ENCODE measurements around the gene POLR1H. TPM values are rescaled to one million over a fixed set of nuclear protein-coding genes. Genes with fewer than 3 reads are reported as not detected.

Gene POLR1H
- polyA plus RNA-seq, 3 donors: 36.2 to 62.4 (median 45.0) TPM

DNA sequence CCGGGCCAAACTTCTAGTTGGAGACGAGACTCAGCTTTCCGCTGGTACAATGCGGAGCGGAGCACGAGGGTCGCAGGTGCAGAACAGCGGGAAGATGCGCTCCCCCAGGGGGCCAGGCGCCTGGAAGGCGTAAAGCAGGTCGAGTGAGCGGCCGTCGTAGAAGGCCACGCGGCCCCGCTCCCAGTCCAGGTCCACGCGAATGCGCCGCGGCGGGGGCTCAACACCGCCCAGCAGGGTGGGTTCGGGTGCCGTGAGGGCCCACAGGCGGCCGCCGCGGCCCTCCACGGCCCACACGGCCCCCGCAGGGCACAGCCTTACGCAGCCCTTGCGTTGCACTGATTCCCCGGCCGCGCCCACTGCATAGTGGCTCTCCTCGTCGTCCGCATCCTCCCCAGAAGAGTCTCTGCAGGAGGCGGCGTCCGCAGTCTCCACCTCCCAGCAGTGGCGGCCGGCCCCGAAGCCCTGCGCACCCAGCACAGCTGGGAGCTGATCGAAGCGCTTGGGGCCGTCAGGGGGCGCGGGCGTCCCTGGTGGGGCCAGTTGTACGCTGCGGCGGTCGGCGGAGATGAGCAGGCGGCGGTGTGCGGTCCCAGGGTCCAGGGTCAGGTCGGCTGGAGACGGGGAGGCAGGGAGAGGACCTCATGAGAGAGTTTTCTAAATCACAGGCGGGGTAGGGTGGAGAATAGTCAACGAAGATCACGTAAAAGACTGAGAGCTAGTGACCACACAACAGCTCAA lies 10.2 kb downstream of the POLR1H start:
- H3K4me3 ChIP-seq (replicated peaks in 1 of 3; ENCODE audit: low read depth in 2 of 3, low read length in 3 of 3): no peak overlapping the region
- no peaks in the 10 kb centered on the region for H4K20me1 ChIP-seq (ENCODE audit: insufficient read depth, low read length)
- 22% methylated on average over 65 of the region's 68 CpGs for WGBS (ENCODE audit: insufficient coverage)
- peaks cover 18% of the 10 kb centered on the region for H3K79me2 ChIP-seq (ENCODE audit: insufficient read depth, low read length)
- intact Hi-C loops (cut with micrococcal nuclease): no loop called here
- H3K27ac ChIP-seq (ENCODE audit: low read depth in 1 of 2, low read length in 2 of 2): no peak overlapping the region
- H3K27me3 Mint-ChIP-seq (ENCODE audit: low read depth in 3 of 3): peaks cover 54 to 70% (median 61%) of the 10 kb centered on the region in 3 donors
- H3K36me3 ChIP-seq (replicated peaks in 1 of 2; ENCODE audit: control insufficient read depth in 1 of 2, insufficient read depth in 2 of 2, low read length in 2 of 2): peaks cover 16 to 25% of the 10 kb centered on the region in 2 donors
- H2AFZ ChIP-seq (ENCODE audit: insufficient read depth, low read depth, low read length, poor library complexity, severe bottlenecking): no peak overlapping the region
- H3K4me1 Mint-ChIP-seq: peaks cover 39% of the 10 kb centered on the region
- H3K36me3 Mint-ChIP-seq: peaks cover 45 to 63% of the 10 kb centered on the region in 2 donors
- TF ChIP-seq, protein P1, sequence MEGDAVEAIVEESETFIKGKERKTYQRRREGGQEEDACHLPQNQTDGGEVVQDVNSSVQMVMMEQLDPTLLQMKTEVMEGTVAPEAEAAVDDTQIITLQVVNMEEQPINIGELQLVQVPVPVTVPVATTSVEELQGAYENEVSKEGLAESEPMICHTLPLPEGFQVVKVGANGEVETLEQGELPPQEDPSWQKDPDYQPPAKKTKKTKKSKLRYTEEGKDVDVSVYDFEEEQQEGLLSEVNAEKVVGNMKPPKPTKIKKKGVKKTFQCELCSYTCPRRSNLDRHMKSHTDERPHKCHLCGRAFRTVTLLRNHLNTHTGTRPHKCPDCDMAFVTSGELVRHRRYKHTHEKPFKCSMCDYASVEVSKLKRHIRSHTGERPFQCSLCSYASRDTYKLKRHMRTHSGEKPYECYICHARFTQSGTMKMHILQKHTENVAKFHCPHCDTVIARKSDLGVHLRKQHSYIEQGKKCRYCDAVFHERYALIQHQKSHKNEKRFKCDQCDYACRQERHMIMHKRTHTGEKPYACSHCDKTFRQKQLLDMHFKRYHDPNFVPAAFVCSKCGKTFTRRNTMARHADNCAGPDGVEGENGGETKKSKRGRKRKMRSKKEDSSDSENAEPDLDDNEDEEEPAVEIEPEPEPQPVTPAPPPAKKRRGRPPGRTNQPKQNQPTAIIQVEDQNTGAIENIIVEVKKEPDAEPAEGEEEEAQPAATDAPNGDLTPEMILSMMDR (IDR thresholded peaks at IDR 0.05): no peak
- no peak for DNase-seq
- H3K9me3 Mint-ChIP-seq: peaks cover 4 to 29% (median 14%) of the 10 kb centered on the region in 7 donors
- H3K4me2 ChIP-seq (replicated peaks; ENCODE audit: extremely low read depth, low read length, poor library complexity, severe bottlenecking): peak overlapping the region; percentile 28
- H3K27ac Mint-ChIP-seq: no peak overlapping the region
- H3K27me3 ChIP-seq (ENCODE audit: control insufficient read depth in 2 of 2, insufficient read depth in 2 of 2, low read length in 2 of 2): peaks cover 46 to 62% of the 10 kb centered on the region in 2 donors
- H3K4me3 Mint-ChIP-seq: peak overlapping the region; percentile 5 to 81
- peaks cover 19 to 39% of the 10 kb centered on the region in 2 donors for H3K4me1 ChIP-seq (ENCODE audit: control insufficient read depth in 1 of 2, insufficient read depth in 2 of 2, low read length in 2 of 2)
- H3K9me3 ChIP-seq (replicated peaks in 1 of 2; ENCODE audit: control insufficient read depth in 1 of 2, insufficient read depth in 1 of 2, low read length in 2 of 2): peaks cover 0 to 27% of the 10 kb centered on the region in 2 donors
- no peak overlapping the region for H3K9ac ChIP-seq (ENCODE audit: insufficient read depth, low read length, poor library complexity, severe bottlenecking)

- no peak overlapping the region for H3K27ac Mint-ChIP-seq
- H3K27me3 ChIP-seq (ENCODE audit: control insufficient read depth in 2 of 2, insufficient read depth in 2 of 2, low read length in 2 of 2): peaks cover 52 to 68% of the 10 kb centered on the region in 2 donors
- H3K27me3 Mint-ChIP-seq (ENCODE audit: low read depth in 3 of 3): peaks cover 60 to 76% (median 67%) of the 10 kb centered on the region in 3 donors
- H3K9me3 Mint-ChIP-seq: peaks cover 4 to 33% (median 17%) of the 10 kb centered on the region in 7 donors
- H2AFZ ChIP-seq (ENCODE audit: insufficient read depth, low read depth, low read length, poor library complexity, severe bottlenecking): no peak overlapping the region
- no peaks in the 10 kb centered on the region for H4K20me1 ChIP-seq (ENCODE audit: insufficient read depth, low read length)
- intact Hi-C loops (cut with micrococcal nuclease): no loop called here
- peaks cover 19 to 35% of the 10 kb centered on the region in 2 donors for H3K4me1 ChIP-seq (ENCODE audit: control insufficient read depth in 1 of 2, insufficient read depth in 2 of 2, low read length in 2 of 2)
- peaks cover 18% of the 10 kb centered on the region for H3K79me2 ChIP-seq (ENCODE audit: insufficient read depth, low read length)
- no peak overlapping the region for H3K9ac ChIP-seq (ENCODE audit: insufficient read depth, low read length, poor library complexity, severe bottlenecking)
- TF ChIP-seq, protein P1 (IDR thresholded peaks at IDR 0.05): no peak
- H3K9me3 ChIP-seq (replicated peaks in 1 of 2; ENCODE audit: control insufficient read depth in 1 of 2, insufficient read depth in 1 of 2, low read length in 2 of 2): peaks cover 0 to 32% of the 10 kb centered on the region in 2 donors
- peak overlapping the region; percentile 5 to 81 for H3K4me3 Mint-ChIP-seq
- H3K4me2 ChIP-seq (replicated peaks; ENCODE audit: extremely low read depth, low read length, poor library complexity, severe bottlenecking): peak overlapping the region; percentile 28
- no peak overlapping the region for H3K4me3 ChIP-seq (replicated peaks in 1 of 3; ENCODE audit: low read depth in 2 of 3, low read length in 3 of 3)
- peak in 2 of 3 donors; percentile 12 to 23 for DNase-seq
- peaks cover 45 to 64% of the 10 kb centered on the region in 2 donors for H3K36me3 Mint-ChIP-seq
- H3K4me1 Mint-ChIP-seq: peaks cover 35% of the 10 kb centered on the region
- WGBS (ENCODE audit: insufficient coverage): 26% methylated on average over 2 of the region's 3 CpGs
- peaks cover 16 to 25% of the 10 kb centered on the region in 2 donors for H3K36me3 ChIP-seq (replicated peaks in 1 of 2; ENCODE audit: control insufficient read depth in 1 of 2, insufficient read depth in 2 of 2, low read length in 2 of 2)
- H3K27ac ChIP-seq (ENCODE audit: low read depth in 1 of 2, low read length in 2 of 2): no peak overlapping the region
These were observed 10.8 kb downstream of the POLR1H start for GRCh38 chr6:30071858-30072257.
